Caco-2 (cell line): Measurements from ENCODE around the gene PLXNA4. TPM values are rescaled to one million over a fixed set of nuclear protein-coding genes. Genes with fewer than 3 reads are reported as not detected.

ENCODE experiments used
- BruUV-seq: library from RNA; stranded (reverse); fragments of 400-500 nt; replicated peaks from 2 replicates; lab custom pipeline; 2021; lab: Mats Ljungman, UMichigan
- CTCF ChIA-PET: fragments of 300-600 bp; sonication (Branson Sonifier 250); formaldehyde crosslinking; loops from one replicate; lab custom pipeline; 2022; ENCODE audit warnings: antibody characterized with exemption; lab: Charles Lee
- POLR2A ChIA-PET: fragments of 300-600 bp; sonication (Branson Sonifier 250); formaldehyde crosslinking; loops from one replicate; lab custom pipeline; 2022; ENCODE audit warnings: antibody characterized with exemption; lab: Charles Lee
- DNase-seq, 2 experiments: peaks; one replicate each; pipeline versions ENCODE4 v3.0.0 to v3.0.0-alpha.2; 2020 to 2022
- H3K27me3 ChIP-seq: replicated peaks from 2 replicates; pipeline ENCODE4 v1.6.0; 2011; ENCODE audit warnings: low read length; ENCODE audit not compliant: control insufficient read depth, insufficient read depth
- H3K36me3 ChIP-seq: 2 replicates; pipeline ENCODE4 v1.5.1; 2011; ENCODE audit warnings: low read length; ENCODE audit not compliant: control insufficient read depth, insufficient read depth
- H3K4me1 ChIP-seq: fragments of 250-450 bp; sonication (Bioruptor Pico); 2 replicates; pipeline ENCODE4 v1.5.1; 2020; ENCODE audit warnings: mild to moderate bottlenecking
- H3K4me3 ChIP-seq: 2 replicates; pipeline ENCODE4 v1.5.1; 2011; ENCODE audit warnings: low read depth, mild to moderate bottlenecking, control low read depth, low read length
- H3K9me3 ChIP-seq: fragments of 250-450 bp; sonication (Bioruptor Pico); 2 replicates; pipeline ENCODE4 v1.5.1; 2020; ENCODE audit warnings: mild to moderate bottlenecking, moderate library complexity
- H3K27ac Mint-ChIP-seq: one replicate; pipeline ENCODE4 v1.8.0; 2022; ENCODE audit warnings: mixed read lengths; ENCODE audit not compliant: unreplicated experiment
- H3K27me3 Mint-ChIP-seq: one replicate; pipeline ENCODE4 v1.8.0; 2022; ENCODE audit warnings: mixed read lengths; ENCODE audit not compliant: insufficient read depth, unreplicated experiment
- H3K36me3 Mint-ChIP-seq: one replicate; pipeline ENCODE4 v1.8.0; 2022; ENCODE audit warnings: mild to moderate bottlenecking, mixed read lengths; ENCODE audit not compliant: insufficient read depth, unreplicated experiment
- H3K4me1 Mint-ChIP-seq: one replicate; pipeline ENCODE4 v1.8.0; 2022; ENCODE audit warnings: low read depth, mixed read lengths; ENCODE audit not compliant: unreplicated experiment
- H3K4me3 Mint-ChIP-seq: one replicate; pipeline ENCODE4 v1.8.0; 2022; ENCODE audit warnings: mild to moderate bottlenecking, moderate library complexity, mixed read lengths; ENCODE audit not compliant: unreplicated experiment
- H3K9me3 Mint-ChIP-seq: one replicate; pipeline ENCODE4 v1.8.0; 2022; ENCODE audit warnings: mixed read lengths; ENCODE audit not compliant: unreplicated experiment
- intact Hi-C: fragments of 100-400 bp; cut with micrococcal nuclease; formaldehyde crosslinking; loops from one replicate; pipeline ENCODE4 v1.10.0; 2022; ENCODE audit not compliant: unreplicated experiment
- total RNA-seq: library from RNA; stranded (reverse); gene quantifications from 2 replicates; pipeline ENCODE4 v1.2.3, GENCODE V29; 2022
- TF ChIP-seq, protein P1 (sequence below), 2 experiments: fragments of 200-600 bp in 1 of 2; IDR thresholded peaks; 1 replicate in 1 of 2; 2 replicates in 1 of 2; pipeline versions ENCODE4 v1.5.1 to v1.8.0; 2011 to 2022; ENCODE audit warnings: antibody characterized with exemption in 1 of 2, control low read depth in 1 of 2, inconsistent platforms in 1 of 2, low read depth in 1 of 2, low read length in 1 of 2, mild to moderate bottlenecking in 1 of 2, moderate library complexity in 1 of 2; ENCODE audit not compliant: insufficient read depth in 1 of 2, severe bottlenecking in 1 of 2, unreplicated experiment in 1 of 2

Gene PLXNA4
- total RNA-seq, 1 experiment from 2014 or later: 0.43 TPM

DNA sequence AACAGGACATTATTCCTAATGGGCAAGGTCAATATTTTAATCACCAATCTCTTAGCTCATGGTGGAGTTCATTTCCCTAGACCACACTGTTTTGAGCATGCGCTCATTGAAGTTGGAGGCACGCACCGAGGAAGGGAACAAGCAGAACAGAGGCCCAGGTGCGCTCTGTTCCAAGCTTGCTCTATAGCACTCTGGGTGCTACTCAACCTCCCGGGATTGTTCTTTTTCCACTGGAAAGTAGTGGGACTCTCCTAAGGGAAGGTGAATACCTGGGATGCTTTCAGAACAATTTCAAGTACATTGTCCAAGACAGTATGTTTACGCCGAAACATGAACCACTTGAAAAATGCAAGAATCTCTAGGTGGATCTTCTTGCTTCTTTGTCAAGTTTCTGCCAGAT, 16.2 kb downstream of the PLXNA4 start:
- H3K9me3 ChIP-seq: no peaks in the 10 kb centered on the region
- no peaks in the 10 kb centered on the region for H3K36me3 ChIP-seq
- no peaks in the 10 kb centered on the region for H3K4me1 ChIP-seq
- Mint-ChIP-seq H3K4me1 (no peaks in the 10 kb centered on the region), H3K4me3 (no peak overlapping the region), H3K36me3 (no peaks in the 10 kb centered on the region), H3K27me3 (peaks cover 41% of the 10 kb centered on the region), H3K9me3 (no peaks in the 10 kb centered on the region), H3K27ac (no peak overlapping the region)
- no peak overlapping the region for H3K4me3 ChIP-seq
- TF ChIP-seq, protein P1, sequence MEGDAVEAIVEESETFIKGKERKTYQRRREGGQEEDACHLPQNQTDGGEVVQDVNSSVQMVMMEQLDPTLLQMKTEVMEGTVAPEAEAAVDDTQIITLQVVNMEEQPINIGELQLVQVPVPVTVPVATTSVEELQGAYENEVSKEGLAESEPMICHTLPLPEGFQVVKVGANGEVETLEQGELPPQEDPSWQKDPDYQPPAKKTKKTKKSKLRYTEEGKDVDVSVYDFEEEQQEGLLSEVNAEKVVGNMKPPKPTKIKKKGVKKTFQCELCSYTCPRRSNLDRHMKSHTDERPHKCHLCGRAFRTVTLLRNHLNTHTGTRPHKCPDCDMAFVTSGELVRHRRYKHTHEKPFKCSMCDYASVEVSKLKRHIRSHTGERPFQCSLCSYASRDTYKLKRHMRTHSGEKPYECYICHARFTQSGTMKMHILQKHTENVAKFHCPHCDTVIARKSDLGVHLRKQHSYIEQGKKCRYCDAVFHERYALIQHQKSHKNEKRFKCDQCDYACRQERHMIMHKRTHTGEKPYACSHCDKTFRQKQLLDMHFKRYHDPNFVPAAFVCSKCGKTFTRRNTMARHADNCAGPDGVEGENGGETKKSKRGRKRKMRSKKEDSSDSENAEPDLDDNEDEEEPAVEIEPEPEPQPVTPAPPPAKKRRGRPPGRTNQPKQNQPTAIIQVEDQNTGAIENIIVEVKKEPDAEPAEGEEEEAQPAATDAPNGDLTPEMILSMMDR (IDR thresholded peaks at IDR 0.05; ENCODE audit: insufficient read depth in 1 of 2, low read depth in 1 of 2, low read length in 1 of 2, severe bottlenecking in 1 of 2, unreplicated experiment in 1 of 2): no peak
- ChIA-PET CTCF (no interaction called here), POLR2A (no interaction called here)
- H3K27me3 ChIP-seq: no peaks in the 10 kb centered on the region
- BruUV-seq: no TSS peak
- intact Hi-C loops: no loop called here
- no peak for DNase-seq

DNA sequence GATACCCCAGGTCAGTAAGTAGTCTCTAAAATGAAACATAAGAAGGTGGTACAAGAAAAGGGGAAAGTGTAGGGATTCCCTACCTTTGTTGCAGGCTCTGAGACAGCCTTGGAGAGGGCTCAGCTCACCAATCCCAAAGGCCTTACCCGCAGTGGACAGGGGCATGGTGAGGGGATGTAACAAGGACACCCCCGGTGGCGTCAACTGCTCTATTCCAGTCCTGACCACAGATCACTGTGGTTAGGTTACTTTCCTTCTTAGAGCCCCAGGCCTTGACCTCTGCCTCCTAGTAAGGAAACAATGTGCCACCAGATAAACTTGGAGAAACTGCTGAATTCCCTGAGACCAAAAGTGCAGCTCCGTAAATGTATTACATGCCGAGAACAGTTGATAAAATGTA, 17.5 kb downstream of the PLXNA4 start:
- Histone ChIP-seq H3K9me3 (no peaks in the 10 kb centered on the region), H3K36me3 (no peaks in the 10 kb centered on the region), H3K4me1 (no peaks in the 10 kb centered on the region), H3K27me3 (peaks cover 2% of the 10 kb centered on the region), H3K4me3 (no peak overlapping the region)
- Mint-ChIP-seq H3K4me1 (no peaks in the 10 kb centered on the region), H3K4me3 (no peak overlapping the region), H3K27ac (no peak overlapping the region), H3K36me3 (no peaks in the 10 kb centered on the region), H3K9me3 (no peaks in the 10 kb centered on the region), H3K27me3 (peaks cover 29% of the 10 kb centered on the region)
- POLR2A ChIA-PET: no interaction called here
- BruUV-seq: no TSS peak
- no peak for DNase-seq
- TF ChIP-seq, protein P1 (IDR thresholded peaks at IDR 0.05; ENCODE audit: insufficient read depth in 1 of 2, low read depth in 1 of 2, low read length in 1 of 2, severe bottlenecking in 1 of 2, unreplicated experiment in 1 of 2): no peak
- CTCF ChIA-PET: no interaction called here
- intact Hi-C loops: no loop called here

DNA sequence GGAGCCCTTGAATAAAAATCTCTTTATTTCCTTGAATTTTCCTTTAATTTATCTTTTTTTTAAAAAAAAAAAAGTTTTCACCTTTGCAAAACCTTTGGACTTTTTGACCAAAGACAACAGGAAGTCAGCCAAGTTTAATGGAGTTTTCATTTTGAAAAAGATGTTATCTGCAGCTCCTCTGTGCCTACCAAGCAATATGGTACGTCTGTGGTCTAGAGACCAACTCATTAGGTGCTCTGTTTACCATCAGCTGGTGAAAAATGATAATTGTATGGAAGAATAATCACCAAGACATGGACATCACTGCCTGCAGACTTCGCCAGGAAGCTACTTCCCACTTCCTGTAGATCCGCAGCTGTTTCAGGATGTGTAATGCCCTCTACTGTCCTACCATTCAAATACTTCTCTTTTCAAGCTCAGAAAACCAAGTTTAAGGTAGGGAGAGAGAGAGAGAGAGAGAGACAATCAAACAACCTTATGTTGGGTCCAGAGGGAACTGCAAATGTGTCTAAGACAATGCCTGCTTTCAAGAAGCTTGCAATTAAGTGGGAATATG, 18.7 kb downstream of the PLXNA4 start:
- H3K4me3 ChIP-seq: no peak overlapping the region
- POLR2A ChIA-PET: interaction anchor here (0.5 kb wide), 1 partner anchor 21 kb away, joined by 4 read pairs; no protein-coding TSS in a partner anchor
- no peak overlapping the region for H3K27ac Mint-ChIP-seq
- no peaks in the 10 kb centered on the region for H3K36me3 ChIP-seq
- intact Hi-C loops: no loop called here
- peaks cover 2% of the 10 kb centered on the region for H3K27me3 ChIP-seq
- peaks cover 17% of the 10 kb centered on the region for H3K27me3 Mint-ChIP-seq
- TF ChIP-seq, protein P1 (IDR thresholded peaks at IDR 0.05; ENCODE audit: insufficient read depth in 1 of 2, low read depth in 1 of 2, low read length in 1 of 2, severe bottlenecking in 1 of 2, unreplicated experiment in 1 of 2): no peak
- no peaks in the 10 kb centered on the region for H3K36me3 Mint-ChIP-seq
- CTCF ChIA-PET: interaction anchor here (1.0 to 1.6 kb wide), 4 partner anchors 23 to 239 kb away, joined by 3 to 9 read pairs (median 6); no protein-coding TSS in a partner anchor
- no TSS peak for BruUV-seq
- no peaks in the 10 kb centered on the region for H3K9me3 Mint-ChIP-seq
- H3K4me3 Mint-ChIP-seq: no peak overlapping the region
- H3K4me1 ChIP-seq: no peaks in the 10 kb centered on the region
- no peak for DNase-seq
- H3K4me1 Mint-ChIP-seq: no peaks in the 10 kb centered on the region
- no peaks in the 10 kb centered on the region for H3K9me3 ChIP-seq
